GM19043 (cell line): ENCODE measurements around the gene ZFYVE27.

Experiments
- ATAC-seq: cut with Tn5 transposase; IDR thresholded peaks from one replicate; pipeline ENCODE4 v1.9.1; 2021; ENCODE audit warnings: low read depth; ENCODE audit not compliant: unreplicated experiment

Gene ZFYVE27

DNA sequence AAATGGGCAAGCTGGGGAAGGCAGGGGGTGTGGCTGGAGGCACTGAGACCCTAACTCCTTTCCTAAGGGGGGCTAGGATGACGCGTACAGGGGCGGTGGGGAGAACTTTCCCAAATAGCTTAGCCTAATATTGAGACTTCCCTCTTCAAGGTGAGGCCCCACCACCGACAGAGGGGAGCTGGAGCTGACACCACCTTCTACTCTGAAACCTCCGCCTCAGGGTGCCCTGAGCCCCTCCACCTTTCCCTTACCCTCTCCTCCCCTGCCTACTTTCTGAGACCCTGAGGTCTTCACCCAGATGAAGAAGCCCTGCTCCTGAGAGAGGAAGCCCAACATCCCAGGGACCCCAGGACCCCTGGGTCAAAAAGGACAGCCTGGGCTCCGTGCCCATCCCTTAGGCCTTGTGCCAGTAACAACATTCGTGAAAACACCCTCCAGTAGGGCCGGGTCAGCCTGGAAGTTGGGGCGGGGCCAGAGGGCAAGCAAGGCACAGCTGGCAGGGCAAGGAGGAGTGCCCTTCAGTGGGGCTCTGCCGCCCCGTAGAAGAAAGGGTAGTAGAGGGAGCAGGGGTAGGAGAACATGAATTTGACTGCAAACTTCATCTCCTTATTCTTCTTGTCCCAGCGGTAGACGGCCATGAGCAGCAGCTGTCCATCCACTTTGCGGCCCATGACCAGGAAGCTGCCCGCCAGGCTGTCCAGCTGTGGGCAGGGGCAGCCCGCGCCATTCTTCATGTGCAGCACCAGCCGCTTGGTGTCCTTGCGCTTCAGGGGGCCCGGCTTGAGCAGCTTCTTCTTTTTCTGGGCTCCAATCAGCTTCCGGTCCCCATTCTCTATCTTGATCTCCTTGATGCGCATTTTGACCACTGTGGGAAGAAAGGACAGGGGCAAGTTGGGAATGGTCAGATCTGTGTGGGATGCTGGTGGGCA lies 30.3 kb downstream of the ZFYVE27 start:
- ATAC-seq: no peak

DNA sequence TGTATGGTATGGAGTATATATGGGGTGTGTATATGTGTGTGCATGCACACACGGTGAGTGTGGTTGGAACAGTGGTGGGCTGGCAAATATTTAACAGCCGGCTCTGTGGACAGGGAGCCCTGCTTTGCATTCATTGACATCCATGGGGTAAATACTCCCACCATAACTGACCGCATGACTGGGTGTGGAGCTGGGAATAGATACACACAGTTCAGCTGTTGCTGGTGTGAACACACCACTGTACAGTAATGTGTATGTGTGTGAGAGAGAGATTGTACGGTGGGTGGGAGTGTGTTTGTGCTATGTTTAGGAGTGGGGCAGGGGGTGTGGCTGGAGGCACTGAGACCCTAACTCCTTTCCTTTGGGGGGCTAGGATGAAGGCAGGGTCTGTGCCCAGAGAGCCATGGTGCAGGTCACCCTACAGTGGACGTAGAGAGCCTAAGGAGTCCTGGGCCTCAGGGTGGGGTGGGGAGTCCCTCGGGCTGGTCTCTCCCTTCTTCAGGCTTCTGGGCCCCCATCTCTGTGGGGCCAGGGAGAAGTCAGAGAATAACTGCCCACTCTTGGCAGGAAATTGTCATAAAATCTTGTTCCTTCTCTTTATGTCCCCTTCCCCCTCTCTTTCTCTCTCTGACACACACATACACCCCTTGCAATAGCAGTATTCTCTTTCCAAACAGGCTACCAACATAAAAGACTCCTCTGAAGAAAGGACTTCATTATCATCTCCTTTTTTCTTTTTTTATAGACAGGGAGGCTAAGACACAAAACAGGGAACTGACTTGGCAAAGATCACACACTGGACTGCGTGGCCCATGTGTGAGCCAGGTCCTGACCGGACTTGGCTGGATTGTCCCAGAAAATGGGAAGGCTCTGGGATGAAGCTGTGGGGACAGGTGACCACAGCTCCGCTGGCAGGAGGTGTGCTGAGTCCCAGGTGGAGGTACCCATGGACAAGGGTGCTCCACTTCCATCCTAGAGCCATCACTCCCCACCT lies 31.7 kb downstream of the ZFYVE27 start:
- no peak for ATAC-seq

DNA sequence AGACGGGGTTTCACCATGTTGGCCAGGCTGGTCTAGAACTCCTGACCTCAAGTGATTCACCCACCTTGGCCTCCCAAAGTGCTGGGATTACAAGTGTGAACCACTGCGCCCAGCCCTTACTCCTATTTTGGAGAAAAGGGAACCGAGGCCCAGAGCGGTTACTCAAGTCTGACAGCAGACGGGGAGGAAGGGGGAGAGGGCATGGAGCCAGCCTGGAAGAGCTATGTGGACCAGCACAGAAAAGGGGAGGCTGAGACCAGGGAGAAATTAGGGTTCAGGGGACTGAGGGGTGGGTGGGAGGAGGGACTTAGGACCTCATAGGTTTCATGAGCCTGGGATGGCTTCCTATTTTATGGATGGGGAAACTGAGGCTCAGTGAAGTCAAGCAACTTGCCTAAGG lies 33.3 kb downstream of the ZFYVE27 start:
- ATAC-seq: no peak

DNA sequence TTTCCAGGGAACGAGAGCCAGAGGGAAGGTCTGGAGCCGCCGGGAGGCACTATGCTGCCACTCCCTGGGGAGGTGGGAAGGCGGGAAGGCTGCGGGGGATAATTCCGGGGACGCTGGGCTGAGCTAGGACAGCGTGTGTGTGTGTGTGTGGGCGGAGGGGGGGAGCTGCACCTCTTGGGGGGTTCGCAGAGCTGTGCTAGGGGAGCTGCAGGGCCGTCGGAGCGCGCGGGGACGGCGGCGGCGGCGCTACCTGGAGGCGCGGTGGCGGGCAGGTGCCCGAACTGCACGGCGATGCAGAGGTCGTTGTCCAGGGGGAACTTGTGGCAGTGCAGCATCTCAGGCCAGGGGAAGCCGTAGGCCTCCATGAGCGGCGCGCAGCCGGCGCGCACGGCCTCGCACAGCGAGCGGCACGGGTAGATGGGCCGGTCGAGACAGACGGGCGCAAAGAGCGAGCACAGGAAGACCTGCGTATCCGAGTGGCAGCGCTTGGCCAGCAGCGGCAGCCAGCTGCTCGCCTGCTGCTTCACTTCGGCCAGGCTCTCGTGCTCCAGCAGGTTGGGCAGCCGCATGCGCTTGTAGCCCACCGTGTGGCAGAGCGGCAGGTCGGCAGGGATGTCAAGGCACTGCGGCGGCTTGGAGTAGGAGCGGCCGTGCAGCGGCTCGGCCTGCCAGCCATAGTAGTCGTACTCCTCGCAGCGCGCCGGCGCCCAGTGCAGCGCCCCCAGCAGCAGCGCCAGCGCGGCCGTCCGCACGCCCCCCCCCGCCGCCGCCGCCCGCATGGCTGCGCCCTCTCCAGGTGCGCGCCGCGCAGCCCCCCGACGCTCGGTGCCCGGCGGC lies 34.3 kb downstream of the ZFYVE27 start:
- ATAC-seq: no peak

DNA sequence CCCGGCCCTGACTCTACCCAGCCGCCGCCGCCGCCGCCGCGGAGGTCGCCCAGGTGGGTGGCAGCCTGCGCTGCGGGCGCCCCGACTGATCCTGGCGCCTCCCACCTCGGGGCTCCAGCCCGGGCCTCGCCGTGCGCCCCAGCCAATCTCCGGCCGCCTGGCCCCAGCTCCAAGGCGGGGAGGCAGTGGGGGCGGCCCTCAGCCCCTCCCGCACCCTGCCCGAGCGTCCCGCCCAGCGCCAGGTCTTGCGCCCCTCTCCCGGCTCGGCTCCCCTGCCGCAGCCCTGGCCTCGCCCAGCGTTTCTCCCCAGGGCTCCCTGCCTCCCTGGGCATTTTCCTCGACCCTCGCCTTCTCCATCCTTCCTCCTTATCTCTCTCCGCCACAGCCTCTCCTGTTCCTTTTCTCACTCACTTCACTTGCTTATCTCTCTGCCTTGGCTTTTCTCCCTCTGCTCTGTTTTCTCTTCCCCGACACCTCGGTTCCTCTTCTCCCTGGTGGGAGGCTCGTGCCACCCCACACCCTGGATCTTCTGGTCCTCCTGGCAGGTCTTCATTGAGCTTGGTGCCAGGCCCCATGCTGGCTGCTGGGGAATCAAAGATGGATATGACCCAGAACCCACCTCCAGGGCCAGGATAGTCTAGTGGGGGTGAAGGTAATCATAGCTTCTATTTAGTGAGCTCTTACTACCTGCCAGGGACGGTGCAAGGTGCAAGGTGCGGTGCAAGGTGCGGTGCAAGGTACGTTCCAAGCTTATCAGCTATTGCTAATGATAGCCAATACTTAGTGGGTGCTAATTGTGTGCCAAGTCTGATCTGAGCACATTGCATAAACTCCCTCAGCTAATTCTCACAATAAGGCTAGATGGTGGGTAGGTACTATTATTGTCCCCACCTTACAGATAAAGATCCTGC lies 35.2 kb downstream of the ZFYVE27 start, which contains the start of gene SFRP5:
Gene SFRP5 (minus strand): TSS at position 87 of the 911 bp plus-strand sequence. CDS start 166 bp downstream, outside the sequence.
- no peak for ATAC-seq

DNA sequence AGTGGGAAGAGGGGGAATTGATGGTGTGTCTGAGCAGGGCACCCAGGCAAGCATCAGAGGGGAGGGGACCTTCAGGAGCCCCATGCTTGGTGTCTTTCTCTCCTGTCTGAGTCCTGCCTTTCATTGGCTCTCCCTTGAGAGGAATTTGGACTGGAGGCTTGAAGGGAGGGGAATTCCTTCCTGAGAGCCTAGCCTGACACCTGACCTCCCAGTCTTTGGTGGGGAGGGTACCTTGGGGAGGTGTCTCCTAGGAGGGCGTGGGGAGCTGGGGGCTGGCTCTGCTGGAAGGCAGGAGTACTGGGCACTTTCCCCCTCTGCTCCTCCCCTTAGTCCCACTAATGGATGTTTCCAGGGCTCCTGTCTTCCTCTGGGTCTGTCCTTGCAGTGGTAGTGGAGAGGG lies 36.2 kb downstream of the ZFYVE27 start:
- ATAC-seq: no peak

DNA sequence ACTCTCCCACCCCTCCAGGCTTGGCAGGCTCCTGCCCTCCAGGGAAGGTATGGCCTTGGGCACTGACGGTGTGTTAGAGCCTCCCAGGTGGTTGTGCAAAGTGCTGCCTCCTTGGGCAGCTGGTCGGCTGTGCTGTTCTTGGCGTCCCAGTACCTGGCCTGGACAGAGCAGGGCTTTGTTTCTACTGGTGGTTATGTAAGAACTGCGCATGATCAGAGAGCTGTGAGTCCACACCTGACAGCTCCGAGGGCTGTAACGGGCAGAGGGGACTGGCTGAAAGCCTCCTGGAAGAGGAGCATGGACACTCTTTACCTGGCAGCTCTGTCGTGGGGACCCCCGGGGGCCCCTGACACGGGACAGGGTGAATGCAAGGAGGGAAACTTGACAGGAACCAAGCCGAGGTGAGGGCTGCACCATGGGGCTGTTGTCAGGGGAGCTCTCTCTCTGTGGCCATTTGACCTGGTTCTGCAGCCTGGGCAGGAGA lies 37.9 kb downstream of the ZFYVE27 start:
- no peak for ATAC-seq

DNA sequence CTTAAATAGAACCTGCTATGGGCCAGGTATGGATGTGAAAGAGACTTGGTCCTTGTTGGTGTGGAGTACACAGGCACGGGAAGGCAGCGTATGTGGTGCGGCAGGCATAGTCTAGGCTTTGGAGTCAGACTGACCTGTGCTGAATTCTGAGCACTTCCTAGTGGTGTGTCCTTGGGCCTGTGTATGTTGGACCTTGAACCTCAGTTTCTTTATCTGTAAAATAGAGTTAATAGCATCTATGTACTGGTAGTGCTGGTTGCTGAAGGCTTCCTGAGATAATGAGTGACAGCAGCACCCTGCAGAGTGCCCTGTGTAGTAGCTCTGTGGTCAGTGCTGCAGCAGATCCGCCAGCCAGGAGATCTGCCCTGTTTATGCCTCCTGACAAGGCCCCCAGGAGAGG lies 40.2 kb downstream of the ZFYVE27 start:
- ATAC-seq: no peak

DNA sequence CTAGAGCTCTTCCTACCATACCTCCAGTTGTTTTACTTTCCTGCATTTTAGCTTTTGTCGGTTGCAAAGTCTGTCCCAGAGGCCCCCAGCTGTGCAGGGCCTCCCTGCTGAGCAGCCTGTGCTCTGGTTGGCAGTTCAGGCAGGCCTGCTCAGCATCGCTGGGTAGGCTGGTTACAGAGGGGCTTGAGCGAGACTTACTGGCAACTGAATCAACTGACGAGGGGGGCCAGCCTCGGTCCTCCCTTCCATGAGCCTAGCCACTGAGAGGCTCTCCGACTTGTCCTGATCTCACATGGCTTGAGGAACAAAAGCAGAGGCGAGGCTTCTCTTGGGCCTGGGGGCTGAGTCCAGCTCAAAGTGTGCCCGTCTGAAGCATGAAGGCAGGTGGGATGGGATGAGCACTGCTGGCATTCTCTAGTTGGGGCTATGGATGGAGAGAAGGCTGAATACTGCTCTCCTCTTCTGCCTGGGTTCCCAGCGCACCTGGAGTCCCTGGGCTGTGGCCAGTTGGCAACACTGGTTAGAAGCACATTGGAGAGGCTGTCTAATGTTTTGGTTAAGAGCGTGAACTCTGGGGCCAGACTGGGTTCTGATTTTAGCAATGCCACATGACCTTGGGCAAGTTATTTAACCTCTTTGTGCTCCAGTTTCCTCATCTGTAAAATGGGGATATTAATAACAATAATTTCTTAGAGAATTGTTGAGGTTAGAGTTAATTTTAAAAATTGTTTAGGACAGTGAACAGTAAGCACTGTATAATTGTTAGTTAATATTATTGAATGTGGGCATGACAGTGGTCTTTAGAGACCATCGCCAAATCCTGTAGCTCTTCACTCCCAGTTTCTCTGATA lies 41.7 kb downstream of the ZFYVE27 start:
- no peak for ATAC-seq

DNA sequence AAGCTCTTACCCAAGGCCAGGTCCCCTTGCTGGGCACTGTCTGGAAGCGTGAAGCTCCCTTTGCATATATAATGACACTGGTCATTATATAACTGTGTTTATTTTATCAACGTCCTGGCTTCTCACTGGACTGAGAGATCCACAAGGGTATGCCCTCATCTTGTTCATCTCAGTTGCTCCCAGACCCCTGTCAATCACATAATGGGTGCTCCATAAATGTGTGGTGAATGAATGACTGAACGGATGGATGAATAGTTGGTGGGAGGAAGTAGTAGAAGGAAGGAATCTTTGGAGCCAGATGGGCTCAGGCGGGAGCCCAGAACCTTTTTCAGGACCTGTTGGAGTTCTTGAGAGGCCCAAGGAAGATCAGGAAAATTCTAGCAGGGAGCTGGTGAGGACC lies 42.6 kb downstream of the ZFYVE27 start:
- no peak for ATAC-seq

DNA sequence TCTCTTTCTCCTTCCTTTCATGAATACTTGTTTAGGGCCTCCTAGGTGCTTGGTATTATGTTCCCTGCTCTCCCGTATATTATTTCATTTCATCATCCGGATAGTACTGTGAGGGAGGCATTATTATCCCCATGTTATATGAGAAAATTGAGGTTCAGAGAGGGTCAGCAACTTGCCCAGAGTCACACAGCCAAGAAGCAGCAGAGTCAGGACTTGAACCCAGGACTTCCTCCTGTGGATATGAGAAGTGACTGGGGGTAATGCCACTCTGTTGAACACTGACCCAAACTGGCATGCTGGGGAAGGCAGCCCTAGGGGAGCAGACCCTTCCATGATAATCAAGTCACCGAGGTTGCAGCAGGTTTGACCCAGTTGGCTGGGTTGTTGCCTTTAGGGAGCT lies 43.0 kb downstream of the ZFYVE27 start:
- no peak for ATAC-seq

DNA sequence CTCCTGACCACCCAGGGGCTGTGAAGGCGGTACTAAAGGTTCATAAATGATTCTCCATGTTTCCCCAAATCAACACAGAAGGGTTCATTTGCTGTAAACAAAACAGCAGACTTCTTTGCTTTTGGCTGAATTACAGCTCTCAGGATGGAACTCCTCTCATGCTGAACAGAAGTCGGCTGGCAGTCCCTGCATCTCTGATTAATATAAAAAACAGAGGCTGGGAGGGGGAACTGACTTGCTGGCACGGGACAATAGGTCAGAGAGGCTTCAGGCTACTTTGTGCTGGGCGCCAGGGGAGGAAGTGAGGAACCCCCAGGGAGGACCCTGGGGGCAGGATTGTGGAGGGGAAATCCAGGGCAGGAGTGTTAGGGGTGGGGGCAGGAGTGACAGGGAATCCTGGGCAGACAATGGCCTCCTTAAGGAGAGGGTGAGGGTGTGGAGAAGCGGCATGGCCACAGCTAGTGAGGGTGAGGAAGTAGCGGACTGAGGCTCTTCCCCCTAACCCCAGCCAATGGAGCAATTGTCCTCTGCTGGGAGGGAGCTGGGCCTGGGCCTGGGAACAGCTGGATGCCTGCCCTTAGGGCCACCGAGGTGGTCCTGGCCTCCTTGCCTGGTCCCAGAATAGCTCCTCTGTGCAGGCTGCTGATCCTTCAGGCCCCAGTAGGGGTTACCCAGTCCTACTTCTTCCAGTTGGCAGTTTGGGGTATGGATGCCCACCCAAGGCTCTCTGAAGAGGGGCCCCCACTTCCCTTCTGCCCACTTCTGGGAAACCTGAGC lies 44.1 kb downstream of the ZFYVE27 start:
- ATAC-seq: no peak

DNA sequence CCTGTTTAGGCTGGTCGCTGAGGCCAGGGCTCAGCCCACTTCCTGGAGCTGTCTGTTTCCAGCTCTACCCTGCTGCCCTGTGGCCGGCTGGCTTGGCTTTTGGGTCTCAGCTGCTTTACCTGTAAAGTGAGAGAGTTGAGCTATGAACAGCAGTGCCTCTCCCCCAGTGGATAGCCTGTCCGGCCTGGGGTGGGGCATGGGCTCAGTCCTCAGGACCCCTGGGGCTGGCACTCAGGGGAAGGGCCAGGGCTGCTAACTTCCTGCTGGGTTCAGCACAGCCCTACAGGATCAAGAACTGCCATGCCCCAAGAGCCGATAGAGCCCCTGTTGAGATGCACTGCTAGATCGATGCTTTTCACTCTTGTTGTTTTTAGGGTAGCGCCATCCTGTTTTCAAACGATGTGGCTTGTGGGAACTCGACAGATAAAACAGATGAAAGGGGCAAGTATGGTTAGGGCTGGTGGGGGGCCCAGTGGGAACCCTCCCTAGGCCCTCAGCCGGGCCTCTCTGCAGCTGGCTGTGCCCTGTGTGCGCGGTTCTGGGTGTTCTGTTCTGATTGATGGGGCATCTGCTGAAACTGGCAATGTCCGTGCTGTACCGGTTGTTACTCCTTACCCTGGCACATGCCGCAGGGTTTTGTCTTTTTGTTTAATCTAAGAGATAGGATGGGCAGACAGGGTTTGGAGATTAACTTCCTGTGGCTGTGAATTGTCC lies 44.8 kb downstream of the ZFYVE27 start:
- ATAC-seq: no peak

DNA sequence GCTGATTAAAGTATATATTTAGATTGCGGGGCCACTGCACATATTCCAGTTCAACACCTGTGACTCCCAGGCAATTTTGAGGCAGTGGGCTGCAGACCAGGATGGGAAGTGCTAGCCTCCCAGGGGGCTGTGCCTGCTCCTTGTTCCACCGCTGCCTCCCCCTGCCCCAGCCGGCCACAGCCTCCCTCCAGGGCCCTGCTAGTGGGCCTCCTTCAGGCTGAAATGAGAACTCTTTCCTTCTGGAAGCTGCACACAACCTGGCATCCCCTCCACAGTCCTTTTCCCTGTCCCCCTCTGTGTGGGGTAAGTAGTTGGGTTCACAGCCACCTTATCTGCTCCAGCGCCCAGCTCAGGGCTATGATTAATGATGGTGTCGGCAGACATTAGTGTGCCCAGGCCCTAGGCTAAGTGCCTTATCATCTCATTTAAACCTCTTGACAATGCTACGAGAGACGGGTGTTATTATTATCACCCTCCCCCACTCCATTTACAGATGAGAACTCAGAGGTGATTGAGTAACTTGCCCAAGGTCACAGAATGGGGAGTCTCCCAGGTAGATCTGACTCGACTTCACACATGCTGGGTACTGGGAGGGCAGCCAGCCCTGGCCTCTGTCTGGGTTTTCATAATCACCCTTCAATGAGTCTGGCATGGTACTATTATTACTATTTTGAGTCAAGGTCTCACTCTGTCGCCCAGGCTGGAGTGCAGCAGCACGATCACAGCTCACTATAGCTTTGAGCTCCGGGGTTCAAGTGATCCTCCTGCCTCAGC lies 45.7 kb downstream of the ZFYVE27 start:
- no peak for ATAC-seq

DNA sequence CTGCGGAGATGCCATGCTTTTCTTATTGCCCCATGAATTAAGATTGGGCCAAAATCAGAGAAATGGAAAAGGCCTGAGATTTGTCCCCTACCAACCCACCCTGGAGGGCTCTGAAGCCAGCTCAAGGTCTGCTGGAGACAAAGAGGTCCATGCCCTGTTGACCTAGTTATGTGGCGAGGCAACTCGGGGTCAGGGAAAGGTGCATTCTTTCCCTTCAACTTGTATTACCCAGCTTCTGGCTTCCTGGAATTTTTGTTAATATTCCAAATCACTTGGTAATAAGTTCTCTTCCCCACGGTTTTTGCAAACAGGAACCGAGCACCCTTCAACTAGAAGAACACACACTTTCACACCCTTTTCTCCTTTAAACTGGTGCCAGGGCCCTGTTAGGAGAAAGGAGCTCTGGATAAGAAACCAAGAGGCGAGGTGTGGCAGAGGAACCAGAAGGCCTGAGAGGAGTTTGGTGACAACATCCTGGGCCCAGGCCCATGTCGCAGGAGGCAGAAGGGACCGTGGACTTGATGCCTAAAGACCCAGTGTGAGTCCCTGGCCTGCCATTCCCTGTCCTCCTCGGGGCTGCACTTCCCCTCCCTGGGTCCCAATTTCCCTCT lies 47.4 kb downstream of the ZFYVE27 start:
- ATAC-seq: no peak

DNA sequence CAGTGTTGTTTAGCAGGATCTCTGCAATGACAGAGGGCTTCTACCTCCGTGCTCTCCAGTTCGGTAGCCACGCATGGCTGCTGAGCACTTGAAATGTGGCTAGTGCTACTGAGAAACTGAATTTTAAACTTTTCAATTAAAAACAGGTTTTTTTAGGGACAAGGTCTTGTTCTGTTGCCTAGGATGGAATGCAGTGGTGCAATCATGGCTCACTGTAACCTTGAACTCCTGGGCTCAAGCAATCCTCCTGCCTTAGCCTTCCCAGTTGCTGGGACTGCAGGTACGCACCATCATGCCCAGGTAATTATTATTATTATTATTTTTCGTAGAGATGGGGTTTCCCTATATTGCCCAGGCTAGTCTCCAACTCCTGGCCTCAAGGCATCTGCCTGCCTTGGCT lies 48.3 kb downstream of the ZFYVE27 start:
- no peak for ATAC-seq
